Rectal smooth muscle tissue (tissue), 1 donor: ENCODE data around the gene DLG2.

Experiments used
- H3K27ac ChIP-seq: one replicate; pipeline ENCODE4 v1.7.0; 2013; ENCODE audit warnings: low read depth, low read length, inconsistent platforms
- H3K27me3 ChIP-seq: one replicate; pipeline ENCODE4 v1.7.0; 2013; ENCODE audit warnings: low read length; ENCODE audit not compliant: control insufficient read depth, insufficient read depth
- H3K36me3 ChIP-seq: one replicate; pipeline ENCODE4 v1.7.0; 2013; ENCODE audit warnings: low read length; ENCODE audit not compliant: control insufficient read depth, insufficient read depth
- H3K4me1 ChIP-seq: one replicate; pipeline ENCODE4 v1.7.0; 2013; ENCODE audit warnings: low read length; ENCODE audit not compliant: control insufficient read depth, insufficient read depth
- H3K4me3 ChIP-seq: one replicate; pipeline ENCODE4 v1.7.0; 2013; ENCODE audit warnings: low read length
- H3K9ac ChIP-seq: one replicate; pipeline ENCODE4 v1.7.0; 2013; ENCODE audit warnings: low read length

Gene DLG2

GRCh38 chr11:84675396-84676025 is 951.6 kb downstream of the DLG2 start:
- no peak overlapping the region for H3K9ac ChIP-seq
- no peaks in the 10 kb centered on the region for H3K36me3 ChIP-seq
- H3K27ac ChIP-seq = no peak overlapping the region
- no peak overlapping the region for H3K4me3 ChIP-seq
- no peaks in the 10 kb centered on the region for H3K4me1 ChIP-seq
- no peaks in the 10 kb centered on the region for H3K27me3 ChIP-seq

- Histone ChIP-seq H3K9ac (no peak overlapping the region), H3K4me3 (no peak overlapping the region), H3K4me1 (no peaks in the 10 kb centered on the region), H3K27ac (no peak overlapping the region), H3K27me3 (no peaks in the 10 kb centered on the region), H3K36me3 (no peaks in the 10 kb centered on the region)
Observed at GRCh38 chr11:84673753-84674152, 953.4 kb downstream of the DLG2 start.

- no peaks in the 10 kb centered on the region for H3K27me3 ChIP-seq
- H3K4me3 ChIP-seq = no peak overlapping the region
- no peak overlapping the region for H3K9ac ChIP-seq
- no peaks in the 10 kb centered on the region for H3K36me3 ChIP-seq
- no peak overlapping the region for H3K27ac ChIP-seq
- H3K4me1 ChIP-seq = no peaks in the 10 kb centered on the region
Observed at GRCh38 chr11:84671325-84671999, 955.7 kb downstream of the DLG2 start.

- Histone ChIP-seq H3K27me3 (no peaks in the 10 kb centered on the region), H3K4me3 (no peak overlapping the region), H3K36me3 (no peaks in the 10 kb centered on the region), H3K4me1 (no peaks in the 10 kb centered on the region), H3K27ac (no peak overlapping the region), H3K9ac (no peak overlapping the region)
Observed at GRCh38 chr11:84663731-84664130, 963.4 kb downstream of the DLG2 start.

- H3K4me1 ChIP-seq = no peaks in the 10 kb centered on the region
- H3K27ac ChIP-seq = no peak overlapping the region
- H3K36me3 ChIP-seq = no peaks in the 10 kb centered on the region
- no peak overlapping the region for H3K4me3 ChIP-seq
- H3K27me3 ChIP-seq = no peaks in the 10 kb centered on the region
- no peak overlapping the region for H3K9ac ChIP-seq
Observed at GRCh38 chr11:84660257-84660977, 966.7 kb downstream of the DLG2 start.

GRCh38 chr11:84655712-84656111 is 971.4 kb downstream of the DLG2 start:
- H3K27me3 ChIP-seq = no peaks in the 10 kb centered on the region
- H3K27ac ChIP-seq = no peak overlapping the region
- no peaks in the 10 kb centered on the region for H3K36me3 ChIP-seq
- H3K9ac ChIP-seq = no peak overlapping the region
- no peak overlapping the region for H3K4me3 ChIP-seq
- no peaks in the 10 kb centered on the region for H3K4me1 ChIP-seq

- no peaks in the 10 kb centered on the region for H3K36me3 ChIP-seq
- H3K4me3 ChIP-seq = no peak overlapping the region
- no peaks in the 10 kb centered on the region for H3K27me3 ChIP-seq
- H3K4me1 ChIP-seq = no peaks in the 10 kb centered on the region
- H3K9ac ChIP-seq = no peak overlapping the region
- no peak overlapping the region for H3K27ac ChIP-seq
Observed at GRCh38 chr11:84648471-84648870, 978.7 kb downstream of the DLG2 start.

- H3K27ac ChIP-seq = no peak overlapping the region
- H3K4me1 ChIP-seq = no peaks in the 10 kb centered on the region
- H3K27me3 ChIP-seq = no peaks in the 10 kb centered on the region
- H3K36me3 ChIP-seq = no peaks in the 10 kb centered on the region
- no peak overlapping the region for H3K9ac ChIP-seq
- no peak overlapping the region for H3K4me3 ChIP-seq
Observed at GRCh38 chr11:84645988-84646694, 981.0 kb downstream of the DLG2 start.

GRCh38 chr11:84642500-84642899 is 984.6 kb downstream of the DLG2 start:
- no peaks in the 10 kb centered on the region for H3K27me3 ChIP-seq
- H3K4me3 ChIP-seq = no peak overlapping the region
- no peaks in the 10 kb centered on the region for H3K4me1 ChIP-seq
- H3K36me3 ChIP-seq = no peaks in the 10 kb centered on the region
- no peak overlapping the region for H3K9ac ChIP-seq
- no peak overlapping the region for H3K27ac ChIP-seq

- no peaks in the 10 kb centered on the region for H3K27me3 ChIP-seq
- no peak overlapping the region for H3K27ac ChIP-seq
- H3K36me3 ChIP-seq = no peaks in the 10 kb centered on the region
- no peaks in the 10 kb centered on the region for H3K4me1 ChIP-seq
- H3K4me3 ChIP-seq = no peak overlapping the region
- no peak overlapping the region for H3K9ac ChIP-seq
Observed at GRCh38 chr11:84634309-84634708, 992.8 kb downstream of the DLG2 start.

- H3K4me1 ChIP-seq = no peaks in the 10 kb centered on the region
- no peak overlapping the region for H3K9ac ChIP-seq
- no peak overlapping the region for H3K4me3 ChIP-seq
- H3K27ac ChIP-seq = no peak overlapping the region
- no peaks in the 10 kb centered on the region for H3K36me3 ChIP-seq
- no peaks in the 10 kb centered on the region for H3K27me3 ChIP-seq
Observed at GRCh38 chr11:84628871-84629620, 998.1 kb downstream of the DLG2 start.

GRCh38 chr11:84626256-84626655 is 1000.9 kb downstream of the DLG2 start:
- H3K9ac ChIP-seq = no peak overlapping the region
- no peaks in the 10 kb centered on the region for H3K27me3 ChIP-seq
- H3K36me3 ChIP-seq = no peaks in the 10 kb centered on the region
- H3K27ac ChIP-seq = no peak overlapping the region
- no peaks in the 10 kb centered on the region for H3K4me1 ChIP-seq
- H3K4me3 ChIP-seq = no peak overlapping the region
